Endothelial cell of umbilical vein (primary cell): ENCODE data around the gene EEF1AKMT3. TPM values are rescaled to one million over a fixed set of nuclear protein-coding genes. Genes with fewer than 3 reads are reported as not detected.

Experiments
- BruUV-seq: library from RNA; stranded (reverse); fragments of 400-500 nt; replicated peaks from 2 replicates; lab custom pipeline; 2021; lab: Mats Ljungman, UMichigan
- CTCF ChIA-PET: fragments of 300-600, 350-600 bp; sonication (Branson Sonifier 250); formaldehyde crosslinking; loops from one replicate; lab custom pipeline; 2021; ENCODE audit warnings: antibody characterized with exemption, inconsistent platforms; lab: Charles Lee
- POLR2A ChIA-PET: fragments of 300-600, 350-600 bp; sonication (Branson Sonifier 250); formaldehyde crosslinking; loops from one replicate; lab custom pipeline; 2021; ENCODE audit warnings: antibody characterized with exemption, inconsistent platforms; lab: Charles Lee
- DNase-seq: peaks from one replicate; pipeline ENCODE4 v3.0.0-alpha.2; 2011; ENCODE audit warnings: low read depth, low spot score
- FAIRE-seq: peaks from 2 replicates; lab custom pipeline; 2011; peaks lifted over from hg19 to GRCh38; lab: Jason Lieb, UNC
- H2AFZ ChIP-seq: 2 replicates; pipeline ENCODE4 v1.6.0; 2012; ENCODE audit warnings: low read depth, low read length, control low read depth, inconsistent platforms
- H3K27ac ChIP-seq: 2 replicates; pipeline ENCODE4 v1.5.1; 2011; ENCODE audit warnings: low read depth, mild to moderate bottlenecking, control low read depth, low read length, moderate library complexity; ENCODE audit not compliant: insufficient read depth
- H3K27me3 ChIP-seq, 2 experiments: 2 replicates each; pipeline versions ENCODE4 v1.6.0 to v1.6.1; 2011; ENCODE audit warnings: low read length in 2 of 2, mixed read lengths in 1 of 2; ENCODE audit not compliant: control insufficient read depth in 2 of 2, insufficient read depth in 2 of 2
- H3K36me3 ChIP-seq, 2 experiments: 2 replicates in 1 of 2; 3 replicates in 1 of 2; pipeline ENCODE4 v1.5.1; 2011; ENCODE audit warnings: low read length in 2 of 2, mild to moderate bottlenecking in 1 of 2, moderate library complexity in 1 of 2; ENCODE audit not compliant: control insufficient read depth in 2 of 2, insufficient read depth in 2 of 2; ENCODE audit errors: extremely low read depth in 1 of 2
- H3K4me1 ChIP-seq: 3 replicates; pipeline ENCODE4 v1.5.1; 2011; ENCODE audit warnings: mild to moderate bottlenecking, low read length; ENCODE audit not compliant: control insufficient read depth, insufficient read depth; ENCODE audit errors: extremely low read depth
- H3K4me2 ChIP-seq: 2 replicates; pipeline ENCODE4 v1.6.1; 2011; ENCODE audit warnings: low read length, control low read depth, mixed read lengths; ENCODE audit not compliant: insufficient read depth
- H3K4me3 ChIP-seq, 3 experiments: fragments of 200-600 bp in 1 of 3; sonication (generic), shearing (Covaris generic) in 1 of 3; replicated peaks in 1 of 3; 2 replicates each; pipeline ENCODE4 v1.5.1; 2011 to 2016; ENCODE audit warnings: control low read depth in 3 of 3, low read length in 3 of 3, mild to moderate bottlenecking in 2 of 3, inconsistent platforms in 1 of 3, low read depth in 1 of 3, moderate library complexity in 1 of 3; ENCODE audit not compliant: insufficient read depth in 1 of 3
- H3K79me2 ChIP-seq: 2 replicates; pipeline ENCODE4 v1.6.0; 2012; ENCODE audit warnings: low read length, inconsistent platforms; ENCODE audit not compliant: control insufficient read depth, insufficient read depth
- H3K9ac ChIP-seq: replicated peaks from 2 replicates; pipeline ENCODE3; 2011; ENCODE audit warnings: low read length, control low read depth; ENCODE audit not compliant: insufficient read depth; ENCODE audit errors: extremely low read depth
- H3K9me1 ChIP-seq: replicated peaks from 3 replicates; pipeline ENCODE4 v1.6.0; 2011; ENCODE audit warnings: mild to moderate bottlenecking, low read length; ENCODE audit not compliant: control insufficient read depth, insufficient read depth; ENCODE audit errors: extremely low read depth
- H3K9me3 ChIP-seq: replicated peaks from 2 replicates; pipeline ENCODE4 v1.5.1; 2012; ENCODE audit warnings: low read length, inconsistent platforms; ENCODE audit not compliant: control insufficient read depth, insufficient read depth
- H4K20me1 ChIP-seq: replicated peaks from 2 replicates; pipeline ENCODE3; 2011; ENCODE audit warnings: mild to moderate bottlenecking, low read length; ENCODE audit not compliant: control insufficient read depth, insufficient read depth; ENCODE audit errors: extremely low read depth
- CTCF ChIP-seq, 2 donors: IDR thresholded peaks; 1 replicate in 1 of 2; 2 replicates in 1 of 2; pipeline ENCODE4 v1.5.1; 2011; ENCODE audit warnings: low read length in 2 of 2, mild to moderate bottlenecking in 2 of 2, moderate library complexity in 2 of 2, control low read depth in 1 of 2, inconsistent platforms in 1 of 2, low read depth in 1 of 2; ENCODE audit not compliant: insufficient read depth in 1 of 2; ENCODE audit errors: extremely low read depth in 1 of 2
- EZH2 ChIP-seq: IDR thresholded peaks from 2 replicates; pipeline ENCODE4 v1.6.1; 2012; ENCODE audit warnings: borderline replicate concordance, low read depth, mild to moderate bottlenecking, moderate library complexity, low read length, inconsistent platforms; ENCODE audit not compliant: severe bottlenecking
- FOS ChIP-seq: IDR thresholded peaks from 2 replicates; pipeline ENCODE4 v1.6.1; 2011; ENCODE audit warnings: mild to moderate bottlenecking, low read length, moderate library complexity, borderline replicate concordance; ENCODE audit not compliant: insufficient read depth
- GATA2 ChIP-seq: IDR thresholded peaks from 2 replicates; pipeline ENCODE4 v1.7.0; 2011; ENCODE audit warnings: low read depth, mild to moderate bottlenecking, moderate library complexity, mixed read lengths, low read length; ENCODE audit not compliant: insufficient read length, insufficient read depth
- JUN ChIP-seq: IDR thresholded peaks from 2 replicates; pipeline ENCODE4 v1.6.1; 2011; ENCODE audit warnings: borderline replicate concordance, low read depth; ENCODE audit not compliant: insufficient read length, insufficient read depth
- MYC ChIP-seq: IDR thresholded peaks from one replicate; pipeline ENCODE4 v1.6.1; 2011; ENCODE audit warnings: mild to moderate bottlenecking, low read depth, low read length
- POLR2A ChIP-seq: IDR thresholded peaks from 2 replicates; pipeline ENCODE4 v1.6.1; 2012; ENCODE audit warnings: low read depth, mild to moderate bottlenecking, control low read depth, low read length
- POLR2AphosphoS5 ChIP-seq: IDR thresholded peaks from 2 replicates; pipeline ENCODE4 v1.6.1; 2012; ENCODE audit warnings: low read depth, mild to moderate bottlenecking, control low read depth, low read length, moderate library complexity; ENCODE audit not compliant: insufficient read depth
- dilution Hi-C: fragments of 300-500 bp; cut with MboI; formaldehyde crosslinking; loops from one replicate; pipeline ENCODE4 v1.15.0; 2019; ENCODE audit warnings: low sequenced_read_pairs; ENCODE audit not compliant: extremely low pct_ligation_motif_present
- intact Hi-C: fragments of 100-400 bp; cut with micrococcal nuclease; formaldehyde crosslinking; loops from one replicate; pipeline ENCODE4 v1.10.0; 2022
- polyA plus RNA-seq, 4 experiments: library from polyadenylated mRNA; depleted of rRNA in 3 of 4; stranded (reverse) in 3 of 4; unstranded in 1 of 4; fragments of >200 nt; gene quantifications; 2 replicates each; pipeline versions ENCODE4 v1.2.1 to v1.2.3, GENCODE V29; 2011 to 2012; ENCODE audit warnings: missing spikeins in 1 of 4
- total RNA-seq: library from RNA; stranded (reverse); gene quantifications from 2 replicates; pipeline ENCODE4 v1.2.3, GENCODE V29; 2021
- TF ChIP-seq, protein P1 (sequence below): IDR thresholded peaks from 2 replicates; pipeline ENCODE4 v1.6.1; 2011; ENCODE audit not compliant: insufficient read depth, insufficient read length

The EEF1AKMT3 gene
- total and polyA plus RNA-seq, 2 donors (not counting 3 experiments of a cell fraction or from before 2014, with no cell fraction given), result 7.9 to 8.8 TPM

- H2AFZ ChIP-seq, result peak overlapping the region; percentile 56
- no peaks in the 10 kb centered on the region for H3K79me2 ChIP-seq
- H3K4me3 ChIP-seq, result peak overlapping the region in 1 of 3 experiments; percentile 10
- FAIRE-seq (no peak), DNase-seq (no peak)
- BruUV-seq, result no TSS peak
- no peaks in the 10 kb centered on the region for H4K20me1 ChIP-seq
- peak overlapping the region; percentile 54 for H3K4me2 ChIP-seq
- no peaks in the 10 kb centered on the region for H3K36me3 ChIP-seq
- no peaks in the 10 kb centered on the region for H3K9me3 ChIP-seq
- H3K9ac ChIP-seq, result no peak overlapping the region
- H3K4me1 ChIP-seq, result peaks cover 7% of the 10 kb centered on the region
- POLR2A ChIA-PET, result interaction anchor here (0.6 kb wide), 1 partner anchor 30 kb away, joined by 3 read pairs; no protein-coding TSS in a partner anchor
- TF ChIP-seq, protein P1, sequence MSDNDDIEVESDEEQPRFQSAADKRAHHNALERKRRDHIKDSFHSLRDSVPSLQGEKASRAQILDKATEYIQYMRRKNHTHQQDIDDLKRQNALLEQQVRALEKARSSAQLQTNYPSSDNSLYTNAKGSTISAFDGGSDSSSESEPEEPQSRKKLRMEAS, result no peak
- TF ChIP-seq MYC, result no peak
- no peak for TF ChIP-seq EZH2
- no peak for TF ChIP-seq GATA2
- no peak for TF ChIP-seq POLR2AphosphoS5
- no peak for TF ChIP-seq CTCF (IDR thresholded peaks at IDR 0.05; ENCODE audit: extremely low read depth in 1 of 2, insufficient read depth in 1 of 2, low read depth in 1 of 2, low read length in 2 of 2)
- TF ChIP-seq POLR2A, result no peak
- TF ChIP-seq JUN, result no peak
- TF ChIP-seq FOS, result no peak
- CTCF ChIA-PET, result interaction anchor here (0.7 to 4.6 kb wide), 18 partner anchors 9 to 143 kb away, joined by 3 to 48 read pairs (median 6); partner anchors contain the start of genes AGAP2, ARHGEF25, CDK4 and CYP27B1
- dilution Hi-C loops, result no loop called here
- no peak overlapping the region for H3K27ac ChIP-seq
- no peaks in the 10 kb centered on the region for H3K9me1 ChIP-seq
- intact Hi-C loops, result loop anchor here (1.0 kb wide), 4 partner anchors 26 to 180 kb away; partner anchors contain the start of genes CDK4, EEF1AKMT3, METTL1 and OS9
- peaks cover 0 to 3% of the 10 kb centered on the region in 2 experiments for H3K27me3 ChIP-seq
Observed at GRCh38 chr12:57725851-57726150, 46.6 kb upstream of the EEF1AKMT3 start.
